K562 (cell line): Measurements from ENCODE around the gene VRK3. TPM values are rescaled to one million over a fixed set of nuclear protein-coding genes. Genes with fewer than 3 reads are reported as not detected.
A peak's percentile ranks its signal among the peaks of the same experiment; 100 is the strongest.

Experiments
- ADNP ChIP-seq: fragments of 200-800 bp; sonication (Bioruptor generic); IDR thresholded peaks from 2 replicates; pipeline ENCODE4 v1.6.1; 2016; ENCODE audit warnings: missing genetic modification characterization, missing compliant biosample characterization
- C11orf30 ChIP-seq: fragments of 450-650 bp; IDR thresholded peaks from 2 replicates; pipeline ENCODE4 v1.6.1; 2016; ENCODE audit warnings: low read depth, mild to moderate bottlenecking
- CCAR2 ChIP-seq: fragments of 200-400 bp; formaldehyde crosslinking; IDR thresholded peaks from 2 replicates; pipeline ENCODE4 v1.6.1; 2017; ENCODE audit warnings: mild to moderate bottlenecking, low read depth, low read length
- ESRRA ChIP-seq: fragments of 450-650 bp; IDR thresholded peaks from 2 replicates; pipeline ENCODE4 v1.6.1; 2014; ENCODE audit warnings: low read depth, mild to moderate bottlenecking, moderate library complexity, borderline replicate concordance
- FOSL1 ChIP-seq: fragments of 200-800 bp; sonication (Bioruptor generic); conservative IDR thresholded peaks from 2 replicates; pipeline ENCODE4 v1.6.1; 2016; ENCODE audit warnings: missing genetic modification characterization, missing compliant biosample characterization
- HBP1 ChIP-seq: fragments of 450-650 bp; formaldehyde crosslinking; IDR thresholded peaks from 2 replicates; pipeline ENCODE4 v1.4.0; 2022; ENCODE audit warnings: missing genetic modification characterization
- JUN ChIP-seq, 2 experiments: sonication (generic) in 1 of 2; formaldehyde crosslinking in 1 of 2; IDR thresholded peaks; 2 replicates each; pipeline versions ENCODE4 v1.6.1 to v1.8.0; 2012 to 2022; ENCODE audit warnings: borderline replicate concordance in 2 of 2, mild to moderate bottlenecking in 2 of 2, improper control_type of control experiment in 1 of 2, low read depth in 1 of 2, low read length in 1 of 2, missing genetic modification reagents in 1 of 2
- KDM1A ChIP-seq, 2 experiments: fragments of 450-650 bp; IDR thresholded peaks; 2 replicates each; pipeline ENCODE4 v1.6.1; 2016; ENCODE audit warnings: mild to moderate bottlenecking in 2 of 2
- KLF6 ChIP-seq: fragments of 250-450 bp; sonication (Bioruptor Pico); IDR thresholded peaks from 2 replicates; pipeline ENCODE4 v1.4.0; 2020; ENCODE audit warnings: mild to moderate bottlenecking, moderate library complexity, borderline replicate concordance
- MAZ ChIP-seq, 2 experiments: fragments of 450-650 bp in 1 of 2; sonication (generic) in 1 of 2; formaldehyde crosslinking; IDR thresholded peaks in 1 of 2; conservative IDR thresholded peaks in 1 of 2; 2 replicates each; pipeline versions ENCODE4 v1.4.0 to v1.5.0; 2020; ENCODE audit warnings: mild to moderate bottlenecking in 1 of 2, missing genetic modification reagents in 1 of 2
- MIER1 ChIP-seq: fragments of 450-650 bp; IDR thresholded peaks from 2 replicates; pipeline ENCODE4 v1.6.1; 2016; ENCODE audit warnings: antibody characterized with exemption, mild to moderate bottlenecking, low read depth
- MNT ChIP-seq, 2 experiments: fragments of 450-650 bp; conservative IDR thresholded peaks; 2 replicates each; pipeline ENCODE4 v1.6.1; 2017; ENCODE audit warnings: mild to moderate bottlenecking in 2 of 2, moderate library complexity in 2 of 2
- NR2C2 ChIP-seq, 2 experiments: fragments of 200-800 bp in 1 of 2; sonication (Bioruptor generic) in 1 of 2; sonication (generic) in 1 of 2; formaldehyde crosslinking in 1 of 2; IDR thresholded peaks; 2 replicates each; pipeline versions ENCODE4 v1.6.1 to v1.8.0; 2016 to 2022; ENCODE audit warnings: mild to moderate bottlenecking in 1 of 2, missing compliant biosample characterization in 1 of 2, missing genetic modification characterization in 1 of 2, missing genetic modification reagents in 1 of 2
- RCOR1 ChIP-seq, 2 experiments: IDR thresholded peaks; 2 replicates each; pipeline ENCODE4 v1.6.1; 2012; ENCODE audit warnings: low read depth in 2 of 2, low read length in 2 of 2, borderline replicate concordance in 1 of 2, improper control_type of control experiment in 1 of 2
- SMARCC2 ChIP-seq: fragments of 450-650 bp; IDR thresholded peaks from 2 replicates; pipeline ENCODE4 v1.6.1; 2017; ENCODE audit warnings: antibody characterized with exemption, moderate library complexity, mild to moderate bottlenecking, low read depth
- SOX6 ChIP-seq: fragments of 450-650 bp; IDR thresholded peaks from 2 replicates; pipeline ENCODE4 v1.6.1; 2014; ENCODE audit warnings: mild to moderate bottlenecking
- SRF ChIP-seq, 2 experiments: fragments of 250-450, 450-650 bp in 1 of 2; sonication (Bioruptor Pico) in 1 of 2; sonication (generic) in 1 of 2; formaldehyde crosslinking; IDR thresholded peaks; 2 replicates each; pipeline versions ENCODE4 v1.5.0 to v1.5.1; 2020 to 2022; ENCODE audit warnings: mild to moderate bottlenecking in 1 of 2, missing genetic modification reagents in 1 of 2
- ZFP36 ChIP-seq: fragments of 150-350 bp; IDR thresholded peaks from 2 replicates; pipeline ENCODE4 v1.6.1; 2018; ENCODE audit warnings: low read length, low read depth; ENCODE audit not compliant: partially characterized antibody
- polyA plus RNA-seq, 8 experiments: library from polyadenylated mRNA; depleted of rRNA in 4 of 8; stranded (reverse) in 5 of 8; unstranded in 3 of 8; fragments of >200 nt; fragmentation: Nextera tagmentation in 2 of 8; fragmentation: Illumina TruSeq in 1 of 8; extraction: Ambion mirVana in 2 of 8; extraction: Trizol in 1 of 8; gene quantifications; 2 replicates each; pipeline versions ENCODE4 v1.2.1 to v1.2.3, GENCODE V29; 2011 to 2014; ENCODE audit warnings: inconsistent platforms in 1 of 8, missing spikeins in 1 of 8
- total RNA-seq, 7 experiments: library from RNA; depleted of rRNA in 6 of 7; stranded (reverse); fragments of >200 nt in 6 of 7; fragmentation: Illumina TruSeq in 2 of 7; extraction: Trizol in 2 of 7; gene quantifications; 2 replicates each; pipeline versions ENCODE4 v1.2.1 to v1.2.3, GENCODE V29; 2011 to 2021; ENCODE audit warnings: low replicate concordance in 1 of 7
- TF ChIP-seq, protein P1 (sequence below): fragments of 450-650 bp; IDR thresholded peaks from 2 replicates; pipeline ENCODE4 v1.6.1; 2018; ENCODE audit not compliant: partially characterized antibody

The VRK3 gene
- total and polyA plus RNA-seq, 9 of the 15 experiments (the other 6 are each of a cell fraction or from before 2014, with no cell fraction given) = 25.6 to 94.3 (median 42.9) TPM

- TF ChIP-seq, protein P1, sequence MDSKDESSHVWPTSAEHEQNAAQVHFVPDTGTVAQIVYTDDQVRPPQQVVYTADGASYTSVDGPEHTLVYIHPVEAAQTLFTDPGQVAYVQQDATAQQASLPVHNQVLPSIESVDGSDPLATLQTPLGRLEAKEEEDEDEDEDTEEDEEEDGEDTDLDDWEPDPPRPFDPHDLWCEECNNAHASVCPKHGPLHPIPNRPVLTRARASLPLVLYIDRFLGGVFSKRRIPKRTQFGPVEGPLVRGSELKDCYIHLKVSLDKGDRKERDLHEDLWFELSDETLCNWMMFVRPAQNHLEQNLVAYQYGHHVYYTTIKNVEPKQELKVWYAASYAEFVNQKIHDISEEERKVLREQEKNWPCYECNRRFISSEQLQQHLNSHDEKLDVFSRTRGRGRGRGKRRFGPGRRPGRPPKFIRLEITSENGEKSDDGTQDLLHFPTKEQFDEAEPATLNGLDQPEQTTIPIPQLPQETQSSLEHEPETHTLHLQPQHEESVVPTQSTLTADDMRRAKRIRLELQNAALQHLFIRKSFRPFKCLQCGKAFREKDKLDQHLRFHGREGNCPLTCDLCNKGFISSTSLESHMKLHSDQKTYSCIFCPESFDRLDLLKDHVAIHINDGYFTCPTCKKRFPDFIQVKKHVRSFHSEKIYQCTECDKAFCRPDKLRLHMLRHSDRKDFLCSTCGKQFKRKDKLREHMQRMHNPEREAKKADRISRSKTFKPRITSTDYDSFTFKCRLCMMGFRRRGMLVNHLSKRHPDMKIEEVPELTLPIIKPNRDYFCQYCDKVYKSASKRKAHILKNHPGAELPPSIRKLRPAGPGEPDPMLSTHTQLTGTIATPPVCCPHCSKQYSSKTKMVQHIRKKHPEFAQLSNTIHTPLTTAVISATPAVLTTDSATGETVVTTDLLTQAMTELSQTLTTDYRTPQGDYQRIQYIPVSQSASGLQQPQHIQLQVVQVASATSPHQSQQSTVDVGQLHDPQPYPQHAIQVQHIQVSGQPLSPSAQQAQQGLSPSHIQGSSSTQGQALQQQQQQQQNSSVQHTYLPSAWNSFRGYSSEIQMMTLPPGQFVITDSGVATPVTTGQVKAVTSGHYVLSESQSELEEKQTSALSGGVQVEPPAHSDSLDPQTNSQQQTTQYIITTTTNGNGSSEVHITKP = peak; percentile 81
- no peak for TF ChIP-seq KLF6
- no peak for TF ChIP-seq CCAR2
- TF ChIP-seq ZFP36 = peak; percentile 23
- peak in 1 of 2 experiments; percentile 41; a peak in 1 of 4 replicates for TF ChIP-seq MNT (conservative IDR thresholded peaks at IDR 0.05)
- peak; percentile 99 for TF ChIP-seq FOSL1 (tag)
- TF ChIP-seq KDM1A (IDR thresholded peaks at IDR 0.05) = peak; percentile 20 to 27; a peak in 1 of 4 replicates
- TF ChIP-seq SRF (CRISPR knock-in tag; IDR thresholded peaks at IDR 0.05) = peak in 1 of 2 experiments; percentile 77; a peak in 2 of 4 replicates
- peak in 1 of 2 experiments; percentile 52; a peak in 1 of 4 replicates for TF ChIP-seq MAZ (CRISPR knock-in tag; conservative IDR thresholded peaks at IDR 0.05 in 1 of 2, IDR thresholded peaks at IDR 0.05 in 1 of 2)
- TF ChIP-seq RCOR1 (IDR thresholded peaks at IDR 0.05; ENCODE audit: borderline replicate concordance in 1 of 2, low read depth in 2 of 2, low read length in 2 of 2) = 0 out of 4 replicates have a peak, but pooled peaks of 1 of the 2 experiments have one; percentile 16
- peak; percentile 19; the same call in 1 of the 2 replicates for TF ChIP-seq C11orf30
- TF ChIP-seq SMARCC2 = peak; percentile 69; the same call in 1 of the 2 replicates
- no peak for TF ChIP-seq ESRRA
- 0 out of 2 replicates have a peak, but pooled peaks have one; percentile 34 for TF ChIP-seq ADNP (tag)
- no peak for TF ChIP-seq NR2C2 (CRISPR knock-in tag; IDR thresholded peaks at IDR 0.05)
- peak; percentile 48; the same call in 1 of the 2 replicates for TF ChIP-seq NR2C2 (tag; IDR thresholded peaks at IDR 0.05)
- no peak for TF ChIP-seq SOX6
- TF ChIP-seq JUN (IDR thresholded peaks at IDR 0.05; ENCODE audit: borderline replicate concordance, low read depth, low read length) = peak; percentile 84
- TF ChIP-seq JUN (CRISPR knock-in tag; IDR thresholded peaks at IDR 0.05; ENCODE audit: borderline replicate concordance) = no peak; the same call in 1 of the 2 replicates
- no peak for TF ChIP-seq MIER1
- TF ChIP-seq HBP1 (CRISPR knock-in tag) = 0 out of 2 replicates have a peak, but pooled peaks have one; percentile 42
These were observed 21.3 kb downstream of the VRK3 start (continued) for GRCh38 chr19:50003810-50004419.
